ENCODE measurements around the gene PDE11A. TPM values are rescaled to one million over a fixed set of nuclear protein-coding genes. Genes with fewer than 3 reads are reported as not detected.
A peak's percentile ranks its signal among the peaks of the same experiment; 100 is the strongest.

PDE11A gene
- total RNA-seq, 4 donors from 2014 or later, result 0.37 to 1.2 (median 1.1) TPM; not detected in 1

DNA sequence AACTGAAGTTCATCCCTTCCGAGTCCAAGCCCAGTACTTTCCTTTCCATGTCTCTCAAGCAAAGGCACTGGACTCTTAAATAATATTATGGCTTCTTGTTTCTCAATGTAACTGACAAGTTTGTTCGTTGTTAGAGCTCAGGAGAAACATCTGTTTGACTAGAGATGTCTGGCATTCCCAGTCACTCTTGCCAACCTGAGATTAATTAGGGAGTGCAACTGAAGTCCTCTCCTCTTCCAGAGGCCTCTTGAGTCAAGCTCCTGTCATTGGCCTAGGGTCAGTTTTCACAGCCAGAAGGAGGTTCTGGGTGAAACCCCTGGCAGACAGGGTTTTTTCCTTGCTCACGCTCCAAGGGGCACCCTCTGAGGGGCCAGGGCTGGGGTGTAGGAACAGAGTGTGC is 483.9 kb downstream of the PDE11A start:
- no peaks in the 10 kb centered on the region for H3K36me3 ChIP-seq
- no peak for TF ChIP-seq POLR2AphosphoS5 (IDR thresholded peaks at IDR 0.05)
- TF ChIP-seq EP300 (IDR thresholded peaks at IDR 0.05; ENCODE audit: low read depth), result no peak
- no peak for TF ChIP-seq POLR2A (IDR thresholded peaks at IDR 0.05)
- TF ChIP-seq, protein P1, sequence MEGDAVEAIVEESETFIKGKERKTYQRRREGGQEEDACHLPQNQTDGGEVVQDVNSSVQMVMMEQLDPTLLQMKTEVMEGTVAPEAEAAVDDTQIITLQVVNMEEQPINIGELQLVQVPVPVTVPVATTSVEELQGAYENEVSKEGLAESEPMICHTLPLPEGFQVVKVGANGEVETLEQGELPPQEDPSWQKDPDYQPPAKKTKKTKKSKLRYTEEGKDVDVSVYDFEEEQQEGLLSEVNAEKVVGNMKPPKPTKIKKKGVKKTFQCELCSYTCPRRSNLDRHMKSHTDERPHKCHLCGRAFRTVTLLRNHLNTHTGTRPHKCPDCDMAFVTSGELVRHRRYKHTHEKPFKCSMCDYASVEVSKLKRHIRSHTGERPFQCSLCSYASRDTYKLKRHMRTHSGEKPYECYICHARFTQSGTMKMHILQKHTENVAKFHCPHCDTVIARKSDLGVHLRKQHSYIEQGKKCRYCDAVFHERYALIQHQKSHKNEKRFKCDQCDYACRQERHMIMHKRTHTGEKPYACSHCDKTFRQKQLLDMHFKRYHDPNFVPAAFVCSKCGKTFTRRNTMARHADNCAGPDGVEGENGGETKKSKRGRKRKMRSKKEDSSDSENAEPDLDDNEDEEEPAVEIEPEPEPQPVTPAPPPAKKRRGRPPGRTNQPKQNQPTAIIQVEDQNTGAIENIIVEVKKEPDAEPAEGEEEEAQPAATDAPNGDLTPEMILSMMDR (IDR thresholded peaks at IDR 0.05), result no peak
- no peak overlapping the region for H3K4me3 ChIP-seq
- intact Hi-C loops (cut with DNase I; ENCODE audit: low total_unique reads), result no loop called here
- H3K9me3 ChIP-seq, result no peaks in the 10 kb centered on the region
- 80 to 83% methylated on average over 2 to 3 of the region's 3 CpGs for WGBS, 2 donors (ENCODE audit: low coverage in 1 of 2)
- no peak overlapping the region for H3K27ac ChIP-seq
- H3K27me3 ChIP-seq, result no peaks in the 10 kb centered on the region
- no peak for DNase-seq
- in situ Hi-C loops (cut with MboI; ENCODE audit: low pct_ligation_motif_present in 1 of 4, low pct_unique_long_range_greater_than_20kb in 1 of 4, low sequenced_read_pairs in 3 of 4), result no loop called here
- H3K4me1 ChIP-seq, result peaks cover 0 to 11% (median 4%) of the 10 kb centered on the region in 4 donors

DNA sequence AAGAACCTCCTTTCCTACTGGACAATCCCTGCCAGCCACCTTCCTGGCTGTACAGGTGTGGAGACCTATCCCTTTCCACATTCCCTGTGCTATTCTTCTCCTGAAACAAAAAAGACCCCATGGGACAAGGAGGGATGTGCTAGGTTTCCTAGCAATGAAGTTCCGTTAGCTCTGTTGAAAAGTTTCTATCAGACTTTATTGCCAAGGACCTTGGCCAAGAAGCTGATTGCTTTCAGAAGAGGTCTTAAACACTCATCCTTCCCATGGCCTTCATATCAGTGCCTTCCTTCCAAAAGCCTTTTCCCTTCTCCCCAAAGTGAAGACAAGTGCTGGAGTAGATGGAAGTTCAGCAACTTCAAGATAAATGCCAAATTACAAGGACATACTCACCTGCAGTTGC is 485.2 kb downstream of the PDE11A start:
- H3K27ac ChIP-seq, result no peak overlapping the region
- no peaks in the 10 kb centered on the region for H3K36me3 ChIP-seq
- TF ChIP-seq EP300 (IDR thresholded peaks at IDR 0.05; ENCODE audit: low read depth), result no peak
- no peaks in the 10 kb centered on the region for H3K27me3 ChIP-seq
- no peak overlapping the region for H3K4me3 ChIP-seq
- H3K9me3 ChIP-seq, result no peaks in the 10 kb centered on the region
- DNase-seq, result no peak
- in situ Hi-C loops (cut with MboI; ENCODE audit: low pct_ligation_motif_present in 1 of 4, low pct_unique_long_range_greater_than_20kb in 1 of 4, low sequenced_read_pairs in 3 of 4), result no loop called here
- H3K4me1 ChIP-seq, result peaks cover 0 to 11% (median 4%) of the 10 kb centered on the region in 4 donors
- 88 to 100% methylated on average over 1 of the region's 1 CpG for WGBS, 2 donors (ENCODE audit: low coverage in 1 of 2)
- intact Hi-C loops (cut with DNase I; ENCODE audit: low total_unique reads), result no loop called here

DNA sequence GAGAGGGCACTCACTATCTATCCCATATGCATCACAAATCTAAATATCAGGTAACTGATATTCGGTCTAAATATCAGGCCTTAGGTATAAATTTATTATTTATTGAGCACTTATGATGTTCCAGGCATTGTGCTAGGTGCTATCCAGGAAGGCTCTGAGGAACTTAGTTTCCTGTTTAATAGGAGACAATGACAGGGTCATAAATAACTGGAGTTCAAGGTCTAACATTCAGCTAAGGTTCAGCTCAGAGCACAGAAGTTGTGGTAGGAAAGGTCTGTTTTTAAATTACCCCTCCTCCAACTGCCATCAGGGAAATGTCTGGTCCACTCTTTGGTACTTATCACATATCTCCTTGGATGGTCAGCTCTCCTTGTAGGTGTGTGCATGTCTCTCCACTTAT is 486.4 kb downstream of the PDE11A start:
- no peak for DNase-seq
- intact Hi-C loops (cut with DNase I; ENCODE audit: low total_unique reads), result no loop called here
- Histone ChIP-seq H3K4me1 (peaks cover 0 to 11% (median 4%) of the 10 kb centered on the region in 4 donors), H3K4me3 (no peak overlapping the region), H3K27ac (peak overlapping the region in 2 of 4 donors; percentile 34 to 60), H3K36me3 (no peaks in the 10 kb centered on the region), H3K27me3 (no peaks in the 10 kb centered on the region), H3K9me3 (no peaks in the 10 kb centered on the region)
- TF ChIP-seq EP300 (IDR thresholded peaks at IDR 0.05; ENCODE audit: low read depth) (no peak), POLR2AphosphoS5 (IDR thresholded peaks at IDR 0.05) (no peak), POLR2A (IDR thresholded peaks at IDR 0.05) (no peak)
- TF ChIP-seq, protein P1 (IDR thresholded peaks at IDR 0.05), result no peak
- 84% methylated on average over 1 of the region's 1 CpG; no CpG with 5 or more reads in 1 of the 2 donors for WGBS, 2 donors (ENCODE audit: low coverage in 1 of 2)
- in situ Hi-C loops (cut with MboI; ENCODE audit: low pct_ligation_motif_present in 1 of 4, low pct_unique_long_range_greater_than_20kb in 1 of 4, low sequenced_read_pairs in 3 of 4), result no loop called here

DNA sequence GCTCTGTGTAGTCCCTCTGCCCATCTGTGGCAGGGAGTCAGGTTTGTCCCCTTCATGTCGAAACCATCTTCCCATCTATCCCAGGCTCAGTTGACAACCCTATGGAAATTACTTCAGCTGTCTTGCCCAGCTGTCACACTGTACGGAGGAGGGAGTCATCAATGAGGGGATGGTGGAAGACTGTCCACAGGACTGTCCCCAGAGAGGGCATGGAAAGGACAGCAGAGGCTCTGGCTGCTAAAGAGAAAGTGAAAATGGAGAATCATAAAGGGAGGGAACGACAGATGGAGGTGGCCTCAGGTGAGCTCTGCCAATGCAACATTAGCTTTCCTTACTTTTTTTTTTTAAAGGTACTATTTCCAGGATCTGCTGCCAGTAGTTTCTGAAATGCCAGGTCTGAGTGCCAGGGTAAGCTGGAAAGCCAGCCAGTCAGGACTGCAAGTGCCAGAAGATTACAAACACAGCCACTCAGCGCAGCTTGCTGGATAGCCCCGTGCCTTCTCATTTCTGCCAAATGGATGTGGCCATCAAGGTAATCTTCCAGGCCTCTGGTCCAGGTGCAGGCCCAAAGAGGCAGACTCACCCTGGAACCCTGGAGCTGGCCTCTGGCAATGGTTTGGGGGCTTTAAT is 487.2 kb downstream of the PDE11A start:
- WGBS, 2 donors (ENCODE audit: low coverage in 1 of 2), result 66 to 79% methylated on average over 4 to 5 of the region's 5 CpGs
- TF ChIP-seq POLR2AphosphoS5 (IDR thresholded peaks at IDR 0.05) (no peak), POLR2A (IDR thresholded peaks at IDR 0.05) (no peak), EP300 (IDR thresholded peaks at IDR 0.05; ENCODE audit: low read depth) (no peak)
- Histone ChIP-seq H3K27me3 (no peaks in the 10 kb centered on the region), H3K36me3 (no peaks in the 10 kb centered on the region), H3K4me1 (peaks cover 0 to 13% (median 5%) of the 10 kb centered on the region in 4 donors), H3K4me3 (no peak overlapping the region), H3K27ac (peak overlapping the region in 3 of 4 donors; percentile 8 to 60 (median 34)), H3K9me3 (no peaks in the 10 kb centered on the region)
- DNase-seq, result no peak
- intact Hi-C loops (cut with DNase I; ENCODE audit: low total_unique reads), result no loop called here
- in situ Hi-C loops (cut with MboI; ENCODE audit: low pct_ligation_motif_present in 1 of 4, low pct_unique_long_range_greater_than_20kb in 1 of 4, low sequenced_read_pairs in 3 of 4), result no loop called here

DNA sequence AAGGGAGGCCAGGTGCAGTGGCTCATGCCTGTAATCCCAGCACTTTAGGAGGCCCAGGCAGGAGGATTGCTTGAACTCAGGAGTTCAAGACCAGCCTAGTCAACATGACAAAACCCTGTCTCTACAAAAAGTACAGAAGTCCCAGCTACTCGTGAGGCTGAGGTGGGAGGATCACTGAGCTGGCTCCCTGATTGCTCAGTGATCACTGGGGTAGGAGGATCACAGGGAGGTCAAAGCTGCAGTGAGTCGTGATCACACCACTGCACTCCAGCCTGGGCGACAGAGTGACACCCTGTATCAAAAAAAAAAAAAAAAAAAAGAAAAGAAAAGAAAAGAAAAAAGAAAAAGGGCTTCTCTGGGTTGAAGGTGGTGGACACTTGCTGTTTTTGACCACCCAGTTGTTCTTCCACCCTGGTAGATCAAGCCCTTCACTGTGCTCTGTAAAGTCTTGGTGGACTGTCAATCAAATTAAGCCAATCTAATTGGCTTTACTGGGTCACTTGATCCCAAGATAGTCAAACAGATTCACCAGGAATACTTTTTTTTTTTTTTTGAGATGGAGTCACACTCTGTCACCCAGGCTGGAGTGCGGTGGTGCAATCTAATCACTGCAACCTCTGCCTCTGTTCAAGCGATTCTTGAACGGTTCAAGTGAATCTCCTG is 488.4 kb downstream of the PDE11A start:
- Histone ChIP-seq H3K4me3 (no peak overlapping the region), H3K9me3 (no peaks in the 10 kb centered on the region), H3K27ac (no peak overlapping the region), H3K4me1 (peaks cover 0 to 24% (median 6%) of the 10 kb centered on the region in 4 donors), H3K27me3 (no peaks in the 10 kb centered on the region), H3K36me3 (no peaks in the 10 kb centered on the region)
- no peak for DNase-seq
- no peak for TF ChIP-seq POLR2A (IDR thresholded peaks at IDR 0.05)
- no peak for TF ChIP-seq POLR2AphosphoS5 (IDR thresholded peaks at IDR 0.05)
- TF ChIP-seq, protein P1 (IDR thresholded peaks at IDR 0.05), result no peak
- TF ChIP-seq EP300 (IDR thresholded peaks at IDR 0.05; ENCODE audit: low read depth), result no peak
- WGBS, 2 donors (ENCODE audit: low coverage in 1 of 2), result 80 to 89% methylated on average over 1 to 6 of the region's 6 CpGs
- intact Hi-C loops (cut with DNase I; ENCODE audit: low total_unique reads), result no loop called here
- in situ Hi-C loops (cut with MboI; ENCODE audit: low pct_ligation_motif_present in 1 of 4, low pct_unique_long_range_greater_than_20kb in 1 of 4, low sequenced_read_pairs in 3 of 4), result no loop called here

Data from transverse colon (tissue), 4 donors.